GM19193 (cell line): ENCODE data around the gene MT1A.

Source experiments
- POLR2A ChIP-seq: IDR thresholded peaks from 4 replicates; pipeline ENCODE4 v1.6.1; 2011; ENCODE audit not compliant: insufficient read depth, insufficient read length; ENCODE audit errors: extremely low read depth

The MT1A gene

DNA sequence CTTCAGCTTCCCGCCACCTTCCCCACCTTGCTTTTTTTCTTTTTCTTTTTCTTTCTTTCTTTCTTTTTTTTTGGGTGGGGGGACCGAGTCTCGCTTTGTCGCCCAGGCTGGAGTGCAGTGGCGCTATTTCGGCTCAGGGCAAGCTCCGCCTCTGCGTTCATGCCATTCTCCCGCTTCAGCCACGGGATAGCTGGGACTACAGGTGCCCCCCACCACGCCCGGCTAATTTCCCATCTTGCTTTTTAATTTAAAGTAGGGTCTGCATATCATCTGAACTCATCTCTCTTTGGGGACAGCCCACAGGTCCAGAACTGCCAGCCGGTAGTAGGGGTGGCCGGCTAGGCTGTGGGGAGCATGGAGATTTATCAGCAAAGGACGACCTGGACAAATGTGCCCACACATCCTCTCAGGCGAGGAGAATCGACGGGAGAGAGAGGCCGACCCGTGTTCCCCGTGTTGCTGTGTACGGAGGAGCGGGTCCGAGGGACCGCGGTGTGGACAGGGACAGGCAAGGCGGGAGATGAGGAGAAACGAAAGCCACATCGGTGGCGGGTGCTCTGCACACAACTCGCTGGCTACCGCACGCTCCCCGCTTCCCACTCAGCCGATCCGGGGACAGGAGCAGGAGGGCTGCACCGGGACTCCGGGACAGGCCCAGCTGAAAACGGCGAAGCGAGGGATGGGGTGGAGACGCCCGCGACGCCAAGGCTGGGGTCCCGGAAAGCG, 3.6 kb upstream of the MT1A start:
- TF ChIP-seq POLR2A: no peak

DNA sequence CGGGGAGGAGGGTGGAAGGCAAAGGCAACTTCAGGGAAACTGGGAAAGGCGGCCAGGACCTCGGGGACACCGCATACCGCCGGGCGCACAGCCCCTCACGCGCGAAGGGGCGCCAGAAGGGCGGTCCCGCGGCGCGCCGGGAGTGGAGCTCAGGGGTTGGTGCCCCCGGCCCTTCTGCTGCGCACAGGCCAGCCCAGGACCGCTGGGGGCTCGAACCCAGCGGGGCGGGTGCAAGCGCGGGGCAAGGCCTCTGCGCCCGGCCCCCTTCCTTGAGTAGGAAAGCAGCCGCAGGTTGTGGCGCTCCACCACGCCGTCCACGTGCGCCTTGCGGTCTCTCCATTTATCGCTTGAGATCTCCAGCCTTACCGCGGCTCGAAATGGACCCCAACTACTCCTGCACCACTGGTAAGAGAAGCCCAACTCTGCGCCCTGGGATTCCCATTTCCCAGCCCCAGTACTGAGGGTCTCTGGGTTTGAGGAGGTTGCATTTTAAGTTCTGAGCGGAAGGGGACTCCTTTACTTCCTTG, 3.0 kb upstream of the MT1A start:
- no peak for TF ChIP-seq POLR2A

DNA sequence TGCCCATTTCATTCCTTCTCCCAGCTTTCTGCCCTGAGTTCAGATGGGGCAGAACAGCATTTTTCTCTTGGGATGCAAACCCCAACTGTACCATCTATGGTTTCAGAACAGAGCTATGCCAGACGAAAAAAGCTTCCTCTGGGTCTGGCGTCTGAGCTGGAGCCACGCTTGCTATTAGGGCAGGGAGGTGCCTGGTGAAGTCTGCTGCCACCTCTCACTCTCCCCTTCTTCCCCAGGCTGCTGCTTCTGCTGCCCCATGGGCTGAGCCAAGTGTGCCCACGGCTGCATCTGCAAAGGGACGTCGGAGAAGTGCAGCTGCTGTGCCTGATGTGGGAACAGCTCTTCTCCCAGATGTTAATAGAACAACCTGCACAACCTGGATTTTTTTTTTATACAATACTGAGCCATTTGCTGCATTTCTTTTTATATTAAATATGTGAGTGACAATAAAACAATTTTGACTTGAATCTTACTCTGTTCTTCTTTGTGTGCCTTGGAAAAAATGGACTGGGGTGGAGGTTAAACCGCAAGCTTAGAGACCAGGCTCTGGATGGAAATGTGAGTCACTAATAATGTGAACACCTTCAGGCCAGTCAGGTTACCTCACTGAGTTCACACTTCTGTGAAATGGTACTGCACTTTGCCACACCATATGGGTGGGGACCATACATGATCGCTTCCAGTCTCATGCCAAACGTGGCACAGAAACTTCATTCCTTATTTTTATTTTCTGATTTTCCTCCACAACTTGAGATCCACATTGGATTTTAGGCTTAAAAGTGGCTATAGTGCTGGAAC, 1.7 kb upstream of the MT1A start:
- TF ChIP-seq POLR2A: no peak

DNA sequence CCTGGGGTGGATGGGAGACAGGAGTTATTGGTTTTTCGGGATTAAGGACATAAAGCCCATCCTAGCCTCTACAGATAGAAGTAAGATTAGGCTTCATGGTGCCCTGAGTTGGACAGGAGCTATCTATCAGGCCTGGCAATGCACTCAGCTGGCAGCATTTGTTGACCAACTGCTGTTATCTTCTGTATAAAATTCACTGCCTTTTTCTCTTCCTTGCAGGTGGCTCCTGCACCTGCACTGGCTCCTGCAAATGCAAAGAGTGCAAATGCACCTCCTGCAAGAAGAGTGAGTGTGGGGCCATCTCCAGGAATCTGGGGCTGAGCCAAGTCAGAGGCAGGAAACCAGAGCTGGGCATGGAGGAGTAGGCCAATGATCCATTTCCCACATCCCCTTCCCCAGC, 579 bp downstream of the MT1A start:
- TF ChIP-seq POLR2A: no peak

DNA sequence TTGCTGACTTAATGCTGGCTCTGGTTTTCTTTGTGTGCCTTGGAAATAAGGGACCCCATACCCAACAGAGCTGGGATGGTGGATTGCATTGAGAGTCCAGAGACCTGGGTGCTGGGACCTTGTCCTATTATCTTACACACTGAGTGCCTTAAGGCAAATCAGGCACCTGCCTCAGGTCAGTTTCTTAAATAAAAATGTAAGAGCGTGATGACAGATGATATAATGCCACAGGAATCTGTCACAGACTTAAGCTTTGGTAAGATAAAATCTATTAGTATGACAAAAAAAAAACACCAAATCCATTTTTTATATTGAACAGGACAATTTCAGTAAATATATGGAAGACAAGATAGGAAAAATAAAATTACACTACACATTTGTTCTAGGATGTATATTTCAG, 1.6 kb downstream of the MT1A start:
- no peak for TF ChIP-seq POLR2A

DNA sequence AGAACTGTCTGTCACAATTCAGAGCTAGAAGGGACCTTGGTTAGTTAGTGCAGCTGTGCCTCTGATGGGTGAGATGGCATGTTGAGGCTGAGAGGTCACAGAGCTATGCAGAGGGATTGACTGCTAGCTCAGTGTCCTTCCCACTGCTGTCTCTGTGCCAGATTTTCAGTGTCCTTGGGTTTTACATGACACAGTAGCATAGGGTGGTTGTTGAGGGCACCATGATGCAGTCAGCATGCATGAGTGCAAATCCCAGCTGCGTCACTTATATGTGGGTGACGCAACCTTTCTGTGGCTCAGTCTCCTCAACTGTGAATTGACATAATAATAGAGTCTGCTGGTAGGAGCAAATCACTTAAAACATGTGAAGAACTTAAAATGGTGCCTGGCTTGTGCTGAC, 2.7 kb downstream of the MT1A start:
- no peak for TF ChIP-seq POLR2A

DNA sequence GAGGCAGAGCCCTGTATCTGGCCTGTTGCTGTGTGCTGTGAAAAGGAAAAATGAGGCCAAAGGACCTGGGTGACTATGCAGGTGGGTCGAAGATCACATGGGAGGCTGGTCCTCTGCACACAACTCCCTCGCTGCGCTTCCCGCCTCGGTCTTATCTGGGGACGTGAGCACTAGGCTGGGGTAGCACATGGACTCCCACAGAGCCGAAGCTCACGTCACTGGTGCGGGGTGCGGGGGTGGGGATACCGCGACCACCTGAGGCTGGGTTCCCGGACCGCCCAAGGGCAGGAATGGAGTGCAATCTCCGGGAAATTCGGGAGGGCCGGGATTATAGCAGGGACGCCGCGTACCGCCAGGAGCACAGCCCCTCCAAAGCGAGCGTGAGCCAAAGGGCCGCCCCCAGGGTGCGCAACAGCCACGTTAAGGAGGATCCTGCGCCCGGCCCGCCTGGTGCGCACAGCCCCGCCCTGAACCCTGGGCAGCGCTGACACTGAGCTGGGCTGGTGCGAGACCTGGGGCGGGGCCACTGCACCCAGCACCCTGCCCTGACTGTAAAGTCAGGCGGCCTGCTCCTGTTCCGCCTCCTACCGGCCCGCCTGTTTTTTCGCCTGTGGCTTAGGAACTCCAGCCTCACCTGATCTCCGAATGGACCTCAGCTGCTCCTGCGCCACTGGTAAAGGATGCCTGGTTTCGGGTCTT, 4.8 kb downstream of the MT1A start:
- no peak for TF ChIP-seq POLR2A

DNA sequence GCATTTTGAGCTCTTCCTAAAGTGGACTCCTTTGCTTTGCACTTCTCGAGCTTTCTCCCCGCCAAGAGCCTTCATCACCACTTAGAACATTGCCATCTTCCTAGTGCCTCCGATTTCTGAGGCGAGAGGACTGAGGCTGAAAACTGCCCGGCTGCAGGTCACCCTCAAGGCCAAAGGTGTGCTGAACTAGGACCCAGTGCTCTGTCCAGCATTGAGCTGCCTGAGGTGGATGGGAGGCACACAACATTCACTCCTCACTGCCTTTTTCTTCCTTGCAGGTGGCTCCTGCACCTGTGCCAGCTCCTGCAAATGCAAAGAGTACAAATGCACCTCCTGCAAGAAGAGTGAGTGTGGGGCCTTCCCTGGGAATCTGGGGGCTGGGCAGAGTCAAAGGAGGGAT, 5.4 kb downstream of the MT1A start:
- no peak for TF ChIP-seq POLR2A

DNA sequence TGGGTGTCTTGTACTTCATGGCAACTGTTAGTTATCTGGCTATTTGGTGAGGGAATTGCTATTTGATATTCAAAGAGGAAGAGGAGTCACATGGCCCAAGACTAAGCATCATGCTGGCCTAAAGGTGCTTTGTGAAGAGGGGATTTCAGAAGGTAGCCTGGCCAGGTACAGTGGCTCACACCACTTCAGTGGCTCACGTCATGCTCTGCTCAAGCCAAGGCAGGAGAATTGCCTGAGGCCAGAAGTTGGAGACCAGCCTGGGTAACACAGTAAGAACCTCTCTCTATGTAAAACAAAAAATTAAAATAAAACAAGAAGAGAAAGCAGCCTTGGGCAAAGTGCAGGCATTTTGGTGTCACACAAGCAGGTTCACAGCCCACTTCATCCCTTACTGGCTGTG, 6.8 kb downstream of the MT1A start:
- TF ChIP-seq POLR2A: no peak

DNA sequence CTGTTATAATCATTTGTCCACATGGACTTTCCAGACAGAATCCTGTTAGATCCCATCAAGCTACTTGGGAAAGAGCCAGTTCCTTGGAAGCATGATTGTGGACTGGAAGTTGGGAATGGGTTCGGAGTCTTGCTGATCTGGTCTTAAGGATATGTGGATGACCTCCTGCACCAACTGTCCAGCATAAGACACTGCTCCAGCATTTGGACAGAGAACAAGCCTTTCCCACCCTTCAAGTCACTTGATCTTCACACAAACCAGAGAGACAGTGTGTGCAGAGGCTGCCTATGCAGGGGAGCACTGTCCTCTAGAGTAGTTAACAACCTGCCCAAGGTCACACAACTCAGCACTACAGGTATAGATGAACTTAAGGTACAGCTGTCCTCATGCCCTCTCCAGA, 7.4 kb downstream of the MT1A start:
- TF ChIP-seq POLR2A: no peak

DNA sequence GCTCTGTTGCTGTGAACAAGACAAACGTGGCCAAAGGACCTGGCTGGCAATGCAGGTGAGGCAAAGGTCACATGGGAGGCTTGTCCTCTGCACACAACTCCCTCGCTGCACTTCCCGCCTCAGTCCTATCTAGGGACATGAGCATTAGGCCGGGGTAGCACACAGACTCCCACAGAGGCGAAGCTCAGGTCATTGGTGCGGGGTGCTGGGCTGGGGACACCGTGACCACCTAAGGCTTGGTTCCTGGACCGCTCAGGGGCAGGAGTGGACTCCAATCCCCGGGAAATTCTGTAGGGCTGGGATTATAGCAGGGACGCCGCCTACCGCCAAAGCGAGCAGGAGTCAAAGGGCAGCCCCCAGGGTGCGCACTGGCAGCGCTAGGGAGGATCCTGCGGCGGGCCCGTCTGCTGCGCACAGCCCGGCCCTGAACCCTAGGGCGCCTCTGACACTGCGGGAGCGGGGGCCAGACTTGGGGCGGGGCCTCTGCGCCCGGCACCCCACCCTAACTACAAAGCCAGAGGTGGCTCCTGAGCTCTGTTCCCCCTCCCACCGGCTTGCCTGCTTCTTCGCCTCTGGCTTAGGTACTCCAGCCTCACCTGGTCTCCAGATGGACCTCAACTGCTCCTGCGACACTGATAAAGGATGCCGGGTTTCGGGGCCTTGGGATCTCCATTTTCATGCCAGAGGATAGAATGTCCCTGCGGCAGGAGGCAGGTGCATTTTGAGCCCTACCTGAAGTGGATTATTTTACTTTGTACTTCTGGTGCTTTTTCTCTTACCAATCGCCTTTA, 9.4 kb downstream of the MT1A start:
- no peak for TF ChIP-seq POLR2A

DNA sequence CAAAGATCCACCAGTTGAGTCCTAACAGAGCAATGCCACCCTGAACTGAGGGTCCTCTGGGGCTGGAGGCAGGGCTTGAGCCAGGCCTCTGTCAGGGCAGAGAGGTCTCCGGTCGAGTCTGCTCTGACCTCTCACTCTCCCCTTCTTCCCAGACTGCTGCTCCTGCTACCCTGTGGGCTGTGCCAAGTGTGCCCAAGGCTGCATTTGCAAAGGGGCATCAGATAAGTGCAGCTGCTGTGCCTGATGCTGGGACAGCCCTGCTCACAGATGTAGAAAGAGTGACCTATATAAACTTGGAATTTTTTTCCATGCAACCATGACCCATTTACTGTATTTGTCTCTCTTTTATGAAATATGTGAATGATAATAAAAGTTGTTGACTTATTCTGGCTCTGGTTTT, 10.8 kb downstream of the MT1A start:
- no peak for TF ChIP-seq POLR2A

DNA sequence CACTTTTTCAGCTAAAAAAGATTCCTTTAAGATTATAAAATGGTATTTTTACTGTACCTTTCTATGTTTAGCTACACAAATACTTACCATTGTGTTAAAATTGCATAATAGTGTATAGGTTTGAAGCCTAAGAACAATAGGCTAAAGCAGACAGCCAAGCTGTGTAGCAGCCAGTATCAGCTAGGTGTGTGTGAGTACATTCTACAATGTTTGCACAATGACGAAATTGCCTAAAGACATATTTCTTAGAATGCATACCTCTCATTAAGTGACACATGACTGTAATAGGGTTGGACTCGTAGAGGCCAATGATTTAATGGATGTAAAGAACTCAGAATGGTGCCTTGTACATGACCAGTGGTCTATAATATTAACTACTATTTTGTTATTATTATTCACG, 11.4 kb downstream of the MT1A start:
- TF ChIP-seq POLR2A: no peak

DNA sequence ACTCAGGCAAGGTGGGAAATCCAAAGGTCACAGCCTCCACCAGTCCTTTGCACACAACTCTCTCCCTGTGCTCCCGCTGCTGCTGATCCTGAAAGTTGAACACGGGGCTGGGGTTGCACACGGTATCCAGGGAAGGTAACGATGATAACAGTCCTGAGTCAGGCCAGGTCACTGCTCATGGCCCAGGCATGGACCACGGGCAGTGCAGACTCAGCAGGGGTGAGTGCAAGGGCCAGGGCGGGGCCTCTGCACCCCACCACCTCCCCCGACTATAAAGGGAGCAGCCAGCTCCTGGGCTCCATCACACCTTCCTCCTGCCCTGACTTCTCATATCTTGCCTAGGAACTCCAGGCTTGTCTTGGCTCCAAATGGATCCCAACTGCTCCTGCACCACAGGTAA, 13.1 kb downstream of the MT1A start, which contains the start of gene MT1B:
MT1B (plus strand) TSS at position 301 of the 400 bp plus-strand sequence; CDS start at position 369, 68 bp downstream.
- no peak for TF ChIP-seq POLR2A
